22Rv1 (cell line): ENCODE results near the gene C2orf72.

ENCODE experiments used
- H3K27ac ChIP-seq: fragments of 450-650 bp; 2 replicates; pipeline ENCODE4 v1.5.1; 2017
- ZFX ChIP-seq: fragments of 450-650 bp; IDR thresholded peaks from 2 replicates; pipeline ENCODE4 v1.6.1; 2017; ENCODE audit warnings: antibody characterized with exemption, borderline replicate concordance
- TF ChIP-seq, protein P1 (sequence below): fragments of 450-650 bp; IDR thresholded peaks from 2 replicates; pipeline ENCODE4 v1.5.1; 2017; ENCODE audit warnings: mild to moderate bottlenecking

C2orf72 gene

GRCh38 chr2:231030725-231031124, 6.6 kb upstream of the C2orf72 start:
- TF ChIP-seq, protein P1, sequence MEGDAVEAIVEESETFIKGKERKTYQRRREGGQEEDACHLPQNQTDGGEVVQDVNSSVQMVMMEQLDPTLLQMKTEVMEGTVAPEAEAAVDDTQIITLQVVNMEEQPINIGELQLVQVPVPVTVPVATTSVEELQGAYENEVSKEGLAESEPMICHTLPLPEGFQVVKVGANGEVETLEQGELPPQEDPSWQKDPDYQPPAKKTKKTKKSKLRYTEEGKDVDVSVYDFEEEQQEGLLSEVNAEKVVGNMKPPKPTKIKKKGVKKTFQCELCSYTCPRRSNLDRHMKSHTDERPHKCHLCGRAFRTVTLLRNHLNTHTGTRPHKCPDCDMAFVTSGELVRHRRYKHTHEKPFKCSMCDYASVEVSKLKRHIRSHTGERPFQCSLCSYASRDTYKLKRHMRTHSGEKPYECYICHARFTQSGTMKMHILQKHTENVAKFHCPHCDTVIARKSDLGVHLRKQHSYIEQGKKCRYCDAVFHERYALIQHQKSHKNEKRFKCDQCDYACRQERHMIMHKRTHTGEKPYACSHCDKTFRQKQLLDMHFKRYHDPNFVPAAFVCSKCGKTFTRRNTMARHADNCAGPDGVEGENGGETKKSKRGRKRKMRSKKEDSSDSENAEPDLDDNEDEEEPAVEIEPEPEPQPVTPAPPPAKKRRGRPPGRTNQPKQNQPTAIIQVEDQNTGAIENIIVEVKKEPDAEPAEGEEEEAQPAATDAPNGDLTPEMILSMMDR = no peak
- TF ChIP-seq ZFX = no peak
- H3K27ac ChIP-seq = no peak overlapping the region

DNA sequence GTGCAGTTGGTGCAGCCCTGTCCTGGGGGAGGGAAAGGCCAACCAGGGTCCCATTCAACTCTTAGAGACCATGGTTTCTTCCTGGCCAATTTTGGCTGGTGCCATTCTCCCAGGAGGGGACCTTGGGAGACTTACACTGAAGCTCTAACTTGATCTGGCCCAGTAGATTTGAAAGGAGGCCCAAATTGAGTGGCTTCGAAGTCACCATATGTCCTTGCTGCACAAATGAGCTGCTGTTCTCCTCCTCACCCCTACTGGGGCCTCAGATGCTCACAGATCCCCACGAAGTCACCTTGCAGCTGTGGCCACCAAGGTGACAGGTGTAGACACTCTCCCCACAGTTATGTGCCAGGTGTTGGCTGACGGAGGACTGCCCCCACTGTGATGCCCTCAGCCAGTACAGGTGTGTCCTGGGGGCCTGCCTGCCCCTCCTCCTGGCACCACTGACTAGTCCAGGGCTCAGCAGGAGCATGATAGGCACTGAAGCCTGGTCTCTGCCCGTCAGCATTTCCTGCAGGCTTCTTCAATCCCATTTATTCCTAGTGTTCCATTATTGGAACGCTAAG, 4.7 kb upstream of the C2orf72 start:
- TF ChIP-seq, protein P1 = no peak
- TF ChIP-seq ZFX = no peak
- H3K27ac ChIP-seq = no peak overlapping the region

DNA sequence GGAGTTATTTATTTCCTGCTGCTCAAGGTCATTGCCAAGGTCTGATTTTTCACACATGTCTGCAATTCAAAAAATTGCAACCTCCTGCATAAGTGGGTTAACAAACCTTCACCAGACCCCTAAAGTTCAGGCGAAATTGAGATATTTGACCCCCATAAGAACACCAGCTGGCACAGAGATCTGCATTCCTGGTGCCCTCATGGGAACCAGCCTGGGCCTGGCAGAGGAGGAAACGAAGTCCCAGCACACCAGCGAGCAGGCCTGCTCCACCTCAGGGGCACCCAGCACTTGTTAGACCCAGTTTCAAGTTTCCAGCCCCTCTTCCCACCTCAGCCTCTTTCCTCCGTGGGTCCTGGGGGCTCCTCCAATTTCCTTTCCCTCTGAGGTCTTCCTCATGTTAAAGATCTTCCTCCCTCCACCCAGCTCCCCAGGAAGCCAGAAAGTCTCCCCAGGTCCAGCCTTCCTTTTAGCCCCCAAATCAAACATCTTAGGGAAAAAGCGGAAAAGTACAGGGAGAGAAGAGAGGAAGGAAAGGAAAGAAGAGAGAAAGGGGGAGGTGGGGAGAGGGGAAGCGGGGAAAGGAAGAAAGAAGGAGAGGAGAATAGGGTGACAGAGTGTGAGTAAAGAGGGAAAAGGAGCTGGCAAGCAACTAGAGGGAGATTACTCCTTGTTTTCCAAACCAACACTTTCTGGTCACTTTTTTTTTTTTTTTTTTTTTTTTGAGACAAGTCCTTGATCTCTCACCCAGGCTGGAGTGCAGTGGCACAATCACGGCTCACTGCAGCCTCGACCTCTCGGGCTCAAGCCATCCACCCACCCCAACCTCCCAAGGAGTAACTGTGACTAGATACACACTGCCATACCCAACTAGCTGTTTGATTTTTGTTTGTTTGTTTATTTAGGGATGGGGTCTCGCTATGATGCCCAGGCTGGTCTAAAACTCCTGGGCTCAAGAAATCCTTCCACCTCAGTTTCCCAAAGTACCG, 3.9 kb upstream of the C2orf72 start:
- TF ChIP-seq, protein P1 = no peak
- no peak for TF ChIP-seq ZFX
- peak overlapping the region; percentile 61 for H3K27ac ChIP-seq

DNA sequence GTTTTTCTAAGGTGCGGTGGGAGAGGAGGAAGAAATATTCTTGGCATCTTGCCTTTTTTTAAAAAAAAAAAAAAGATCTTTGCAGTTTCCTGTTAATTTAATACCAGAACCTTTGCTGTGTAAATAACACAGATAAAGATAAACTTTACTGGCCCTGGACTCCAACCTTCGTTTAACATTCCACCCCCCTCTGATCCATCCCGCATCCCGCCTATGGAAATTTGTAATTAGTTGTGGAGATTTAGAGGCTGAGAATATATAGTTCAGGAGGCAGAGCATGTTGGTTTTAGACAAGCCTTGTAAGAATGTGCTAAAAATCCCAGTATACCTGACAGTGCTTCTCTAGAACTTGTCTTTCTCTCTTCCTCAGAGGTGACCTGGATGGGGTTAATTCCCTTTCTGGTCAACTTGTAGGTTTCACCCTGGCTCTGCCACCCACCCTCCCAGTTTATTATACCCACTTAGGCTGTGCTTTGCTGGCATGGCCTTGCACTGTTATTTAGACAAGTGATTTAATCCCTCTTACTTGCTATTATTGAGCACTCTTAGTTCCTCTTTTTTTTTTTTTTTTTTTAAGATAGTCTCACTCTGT, 2.9 kb upstream of the C2orf72 start:
- TF ChIP-seq ZFX = no peak
- TF ChIP-seq, protein P1 = no peak
- peak overlapping the region; percentile 61 for H3K27ac ChIP-seq

GRCh38 chr2:231036131-231036530, 1.2 kb upstream of the C2orf72 start:
- H3K27ac ChIP-seq = no peak overlapping the region
- no peak for TF ChIP-seq ZFX
- TF ChIP-seq, protein P1 = no peak

DNA sequence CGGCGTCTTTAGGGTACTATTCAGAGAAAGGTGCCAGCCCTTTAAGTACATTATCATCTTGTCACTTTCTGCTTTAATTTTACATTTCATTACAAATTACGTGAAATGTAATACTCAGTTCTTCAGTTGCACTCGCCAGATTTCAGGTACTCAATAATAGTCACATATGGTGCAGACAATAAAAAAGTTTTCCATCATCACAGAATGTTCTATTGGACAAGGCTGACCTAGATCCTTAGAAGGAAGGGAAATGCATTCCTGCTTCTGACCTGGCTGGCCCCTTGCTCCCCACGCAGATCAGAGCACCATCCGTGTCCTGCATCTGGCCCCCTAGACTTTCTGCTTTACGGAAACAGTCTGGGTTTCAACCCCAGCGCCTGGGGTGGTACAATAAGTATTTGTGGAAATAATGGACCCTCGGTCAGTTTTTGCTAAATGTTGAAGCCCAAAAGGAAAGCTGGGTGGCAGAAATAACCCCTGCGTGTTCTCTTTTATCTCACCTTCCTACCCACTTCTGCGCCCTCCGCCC, 681 bp upstream of the C2orf72 start:
- H3K27ac ChIP-seq = no peak overlapping the region
- no peak for TF ChIP-seq ZFX
- TF ChIP-seq, protein P1 = no peak
